HL-60/S4 treated with phorbol 12-myristate 13-acetate at 8.2 ng/mL for 4 days and 3 days (cell line): ENCODE data around the gene SLX9.

ENCODE experiments used
- in situ Hi-C: fragments of 300-500 bp; cut with MboI; formaldehyde crosslinking; loops from 2 replicates; pipeline ENCODE4 v1.15.0; 2022; ENCODE audit warnings: low sequenced_read_pairs

Gene SLX9

DNA sequence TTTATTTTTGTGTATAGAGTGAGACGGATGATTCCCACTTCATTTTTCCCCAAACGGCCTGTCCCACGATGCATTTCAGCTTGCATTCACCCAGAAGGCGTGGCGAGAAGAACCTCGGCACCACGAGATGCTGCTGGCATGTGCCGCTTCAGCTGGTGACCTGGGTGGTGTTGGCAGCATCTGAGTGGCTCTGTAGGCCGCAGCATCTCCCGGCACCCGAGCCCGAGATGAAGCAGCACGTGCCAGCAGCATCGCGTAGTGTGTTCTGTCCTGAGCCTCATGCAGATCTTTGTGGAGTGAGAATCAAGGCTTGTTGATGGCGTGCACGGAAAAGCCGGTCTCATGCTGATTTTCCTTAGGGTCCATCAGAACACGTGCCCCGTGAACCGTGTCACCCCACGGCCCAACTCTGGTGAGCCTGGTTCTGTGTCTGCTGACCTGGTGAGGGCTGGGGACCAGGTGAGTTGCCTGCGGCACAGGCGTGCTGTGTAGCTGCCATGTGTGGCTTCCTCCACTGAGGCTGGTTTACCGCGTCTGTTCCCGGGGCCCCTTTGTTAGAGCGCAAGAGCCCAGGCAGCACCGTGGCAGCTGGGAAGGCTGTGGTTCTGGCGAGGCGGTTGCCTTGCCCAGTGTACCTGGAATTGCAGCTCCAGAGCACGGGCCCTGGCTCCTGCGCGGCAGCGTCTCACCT is 16.7 kb downstream of the SLX9 start:
- in situ Hi-C loops: no loop called here

GRCh38 chr21:44957047-44957831 is 17.4 kb downstream of the SLX9 start:
- in situ Hi-C loops: no loop called here

GRCh38 chr21:44957901-44958451 is 18.1 kb downstream of the SLX9 start:
- in situ Hi-C loops: no loop called here

DNA sequence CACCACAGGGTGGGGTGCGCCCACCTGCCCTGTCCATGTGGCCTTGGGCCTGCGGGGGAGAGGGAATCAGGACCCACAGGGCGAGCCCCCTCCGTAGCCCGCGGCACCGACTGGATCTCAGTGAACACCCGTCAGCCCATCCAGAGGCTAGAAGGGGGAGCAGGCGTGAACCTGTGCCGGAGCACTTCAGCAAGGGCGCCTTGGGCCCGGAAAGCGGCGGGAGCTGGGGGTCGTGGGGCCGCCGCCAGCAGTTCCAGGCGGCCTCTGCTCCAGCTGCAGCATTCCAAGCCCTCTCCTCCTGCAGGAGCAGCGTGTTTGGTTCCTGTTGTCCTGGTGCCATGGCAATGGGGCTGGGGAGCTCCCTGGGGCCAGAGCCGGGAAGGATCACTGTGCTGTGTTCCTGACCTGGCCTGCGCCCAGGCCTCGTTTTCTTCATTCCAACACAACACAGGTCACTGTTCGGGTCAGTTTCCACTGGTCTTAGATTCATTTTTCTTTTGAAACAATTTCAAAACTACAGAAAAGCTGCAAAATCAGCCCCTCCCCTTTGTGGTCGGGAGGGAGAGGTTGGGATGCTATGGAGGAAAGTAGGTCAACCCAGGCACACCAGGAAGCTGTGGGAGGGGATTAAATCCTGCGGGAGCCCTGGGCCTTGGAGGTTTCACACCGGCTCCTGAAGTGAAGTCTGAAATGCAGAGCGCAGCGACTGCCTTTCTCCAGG is 18.8 kb downstream of the SLX9 start:
- in situ Hi-C loops: no loop called here

GRCh38 chr21:44959376-44960091 is 19.7 kb downstream of the SLX9 start:
- in situ Hi-C loops: no loop called here

- in situ Hi-C loops: no loop called here
Measured at GRCh38 chr21:44960141-44961092, 20.6 kb downstream of the SLX9 start.

GRCh38 chr21:44962403-44962966 is 22.7 kb downstream of the SLX9 start:
- in situ Hi-C loops: no loop called here

DNA sequence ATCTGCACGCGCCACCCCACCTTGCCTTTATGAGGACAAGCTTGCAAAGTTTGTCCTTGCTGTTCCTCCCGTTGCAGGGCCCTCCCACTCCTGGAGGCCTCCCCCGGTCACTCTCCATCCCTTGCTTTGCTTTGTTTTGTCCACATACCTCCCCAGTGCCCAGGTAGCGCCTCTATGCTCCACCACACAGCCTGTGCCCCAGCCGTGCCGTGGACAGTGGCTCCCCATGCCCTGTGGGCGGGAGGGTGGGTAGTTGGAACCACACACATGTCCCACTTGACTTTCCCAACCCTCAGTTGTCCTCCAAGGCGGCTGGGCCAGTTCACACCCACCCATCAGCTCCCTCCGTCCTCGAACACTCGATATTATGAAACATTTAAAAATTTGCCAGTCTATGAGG is 24.6 kb downstream of the SLX9 start:
- in situ Hi-C loops: no loop called here

DNA sequence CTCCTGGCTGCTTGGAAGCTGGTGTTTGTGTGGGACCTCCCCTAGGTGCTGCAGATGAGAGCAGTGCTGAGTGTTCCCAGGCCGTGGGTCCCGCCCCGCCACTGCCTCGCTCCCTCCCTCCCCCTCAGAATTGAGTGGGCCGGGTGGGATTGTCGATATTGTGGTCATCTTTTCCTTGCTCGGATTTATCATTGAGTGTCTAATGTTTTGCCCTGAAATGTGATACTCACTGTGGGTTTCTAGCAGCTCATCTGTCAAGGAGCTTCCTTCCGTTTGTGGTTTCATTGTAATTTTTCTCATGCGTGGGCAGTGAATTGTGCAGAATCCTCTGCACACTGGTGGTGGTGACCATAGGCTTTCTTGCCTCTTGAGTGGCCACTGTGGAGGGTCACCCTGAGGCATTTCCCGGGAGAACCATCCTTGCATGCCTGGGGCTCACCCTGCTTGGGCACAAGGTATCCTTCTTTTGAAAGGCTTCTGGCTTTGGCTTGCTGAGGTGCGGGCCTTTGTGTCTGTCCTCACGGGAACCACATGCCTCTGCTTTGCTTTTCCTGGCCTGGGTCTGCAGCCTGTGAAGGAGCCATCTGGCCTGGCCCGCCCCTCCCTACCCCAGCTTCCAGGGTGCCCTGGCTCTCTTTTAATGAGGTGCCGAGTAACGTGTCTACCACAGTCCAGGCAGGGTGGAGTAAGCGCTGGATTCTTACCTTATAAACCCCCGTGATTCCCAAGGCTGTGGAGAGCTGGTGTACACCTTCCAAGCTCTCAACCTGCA is 25.6 kb downstream of the SLX9 start:
- in situ Hi-C loops: no loop called here

DNA sequence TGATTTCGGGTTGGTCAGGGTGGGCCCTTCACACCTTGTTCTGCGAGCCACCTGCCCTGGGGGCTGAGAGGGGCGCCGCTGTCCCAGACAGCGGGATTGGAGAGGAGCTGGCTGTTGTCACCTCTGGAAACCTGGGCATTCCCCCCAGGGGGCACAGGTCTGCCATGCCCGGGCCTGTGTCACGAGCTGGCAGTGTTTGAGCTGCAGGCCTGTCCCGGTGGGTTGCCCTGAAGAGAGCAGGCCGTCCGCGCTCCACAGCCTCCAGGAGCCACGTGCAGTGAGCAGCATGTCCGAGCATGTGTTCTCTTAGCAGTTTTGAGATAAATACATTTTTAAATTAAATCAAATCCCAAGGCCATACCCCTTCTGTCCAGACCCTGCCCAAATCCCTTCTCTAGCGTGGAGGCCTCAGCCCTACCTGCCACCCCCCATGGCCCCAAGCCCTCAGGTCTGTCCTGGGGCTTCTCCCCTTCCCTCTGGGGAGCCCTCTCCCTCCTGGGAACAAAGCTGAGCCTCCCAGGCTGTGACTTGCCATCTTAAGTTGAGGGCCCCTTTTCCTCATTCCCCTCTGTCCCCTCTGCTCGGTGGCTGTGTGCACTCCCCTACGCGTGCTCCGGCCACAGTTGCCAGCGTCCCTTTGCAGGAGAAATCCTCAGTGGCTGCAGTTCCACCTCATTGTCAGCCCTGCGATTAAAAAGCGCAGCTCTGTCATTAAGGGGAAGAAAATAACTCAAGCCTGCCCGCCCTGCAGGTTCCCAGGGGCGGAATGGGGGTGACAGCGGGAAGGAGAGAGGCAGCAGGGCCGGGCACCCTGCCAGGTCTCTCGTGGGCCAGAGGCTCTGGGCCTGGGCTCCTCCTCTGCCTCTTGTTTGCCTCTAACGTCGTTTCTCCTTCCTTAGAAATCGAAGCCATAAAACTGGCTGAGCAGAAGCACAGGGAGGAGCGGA is 26.6 kb downstream of the SLX9 start:
- in situ Hi-C loops: no loop called here

- in situ Hi-C loops: no loop called here
Measured at GRCh38 chr21:44967082-44968047, 27.5 kb downstream of the SLX9 start.

DNA sequence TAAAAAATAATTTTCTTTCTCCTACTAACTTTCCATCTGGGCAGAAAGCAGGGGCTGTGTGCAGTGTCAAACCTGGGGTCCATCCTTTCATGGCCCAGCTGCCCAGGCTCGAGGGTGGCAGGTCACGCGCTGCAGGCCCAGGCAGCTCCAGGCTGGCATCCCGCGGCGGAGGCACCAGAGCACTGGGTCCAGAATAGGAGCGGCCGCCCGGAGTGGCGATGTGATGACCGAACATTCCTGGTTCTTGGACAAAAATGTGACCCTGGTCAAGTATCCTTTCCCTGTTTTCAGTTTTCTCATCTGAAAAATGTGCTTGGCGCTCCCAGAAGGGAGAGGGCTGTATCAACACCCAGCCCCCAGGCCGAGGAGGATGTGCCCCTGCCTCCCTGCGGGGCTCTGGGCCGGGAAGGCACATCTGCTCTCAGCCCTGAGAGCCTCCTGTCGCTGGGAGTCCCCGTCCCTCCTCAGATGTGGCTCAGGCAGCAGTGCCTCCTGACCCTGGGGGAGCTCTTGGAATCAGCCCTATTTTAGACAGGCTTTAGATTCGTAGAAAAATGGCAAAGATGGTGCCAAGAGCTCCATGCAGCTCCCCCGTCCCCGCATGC is 29.3 kb downstream of the SLX9 start:
- in situ Hi-C loops: no loop called here

DNA sequence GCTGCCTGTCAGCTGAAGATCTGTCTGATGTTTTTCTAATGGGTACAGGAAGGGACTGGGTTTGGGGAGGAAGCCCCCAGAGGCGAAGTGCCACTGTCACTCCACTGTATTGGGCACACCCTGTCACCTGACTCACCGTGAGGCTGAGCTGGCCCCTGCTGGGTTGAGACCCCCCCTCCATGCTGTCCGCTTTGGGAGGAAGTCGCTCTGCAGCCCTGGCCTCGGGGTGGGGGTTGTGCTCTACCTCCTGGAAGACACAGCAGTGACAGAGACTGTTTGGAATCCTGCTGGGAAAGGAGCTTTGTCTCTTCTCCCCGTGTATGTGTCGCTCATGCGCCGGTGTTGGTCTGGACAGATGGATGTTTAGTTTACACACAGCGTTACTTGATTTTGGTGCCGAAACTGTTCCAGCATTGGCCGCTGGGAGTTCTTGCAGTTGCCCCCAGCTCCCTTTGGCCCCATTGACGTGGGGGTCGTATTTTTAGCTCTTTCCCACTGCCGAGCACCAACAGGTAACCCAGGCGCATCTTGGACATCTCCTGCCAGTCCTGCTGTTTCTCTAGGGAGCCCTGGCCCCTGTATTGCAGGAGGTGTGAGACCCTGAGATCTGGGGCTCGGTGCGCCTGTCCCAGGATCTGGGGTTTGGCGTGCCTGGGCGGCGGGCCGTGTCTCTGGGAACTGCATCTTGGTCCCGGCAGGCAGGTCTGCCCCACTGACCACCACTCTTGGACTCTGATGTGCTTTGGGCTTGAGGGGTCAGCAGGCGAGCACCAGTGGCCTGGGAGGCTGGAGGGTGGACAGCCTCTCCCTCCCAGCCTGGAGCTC is 30.3 kb downstream of the SLX9 start:
- in situ Hi-C loops: no loop called here

GRCh38 chr21:44970766-44971671 is 31.2 kb downstream of the SLX9 start:
- in situ Hi-C loops: no loop called here
